ENCODE measurements around the gene SLFN14. TPM values are rescaled to one million over a fixed set of nuclear protein-coding genes. Genes with fewer than 3 reads are reported as not detected.

Gene SLFN14
- total RNA-seq, 2 donors from 2014 or later, result not detected

GRCh38 chr17:35557353-35557752, 3.3 kb downstream of the SLFN14 start:
- H3K27ac ChIP-seq, result no peak overlapping the region
- intact Hi-C loops (cut with DNase I), result no loop called here

GRCh38 chr17:35555691-35556090, 4.9 kb downstream of the SLFN14 start:
- intact Hi-C loops (cut with DNase I), result no loop called here
- DNase-seq, result no peak
- no peaks in the 10 kb centered on the region for H3K4me1 ChIP-seq
- no peak overlapping the region for H3K9ac ChIP-seq (ENCODE audit: low read depth in 2 of 2, low read length in 2 of 2)
- H3K4me3 ChIP-seq, result no peak overlapping the region
- H3K36me3 ChIP-seq, result no peaks in the 10 kb centered on the region
- H3K27ac ChIP-seq, result no peak overlapping the region
- TF ChIP-seq CTCF (IDR thresholded peaks at IDR 0.05), result no peak
- H3K9me3 ChIP-seq, result no peaks in the 10 kb centered on the region
- H3K27me3 ChIP-seq, result no peaks in the 10 kb centered on the region

More at GRCh38 chr17:35557353-35557752, 3.3 kb downstream of the SLFN14 start:
- Histone ChIP-seq H3K4me1 (no peaks in the 10 kb centered on the region), H3K9ac (ENCODE audit: low read depth in 2 of 2, low read length in 2 of 2) (no peak overlapping the region), H3K27me3 (no peaks in the 10 kb centered on the region), H3K9me3 (no peaks in the 10 kb centered on the region), H3K4me3 (no peak overlapping the region), H3K36me3 (no peaks in the 10 kb centered on the region)
- no peak for TF ChIP-seq CTCF (IDR thresholded peaks at IDR 0.05)
- DNase-seq, result no peak

GRCh38 chr17:35554668-35555067, 6.0 kb downstream of the SLFN14 start:
- Histone ChIP-seq H3K4me3 (no peak overlapping the region), H3K9me3 (no peaks in the 10 kb centered on the region), H3K4me1 (no peaks in the 10 kb centered on the region), H3K27ac (no peak overlapping the region), H3K9ac (ENCODE audit: low read depth in 2 of 2, low read length in 2 of 2) (no peak overlapping the region), H3K36me3 (no peaks in the 10 kb centered on the region), H3K27me3 (no peaks in the 10 kb centered on the region)
- DNase-seq, result no peak
- no peak for TF ChIP-seq CTCF (IDR thresholded peaks at IDR 0.05)
- intact Hi-C loops (cut with DNase I), result no loop called here

DNA sequence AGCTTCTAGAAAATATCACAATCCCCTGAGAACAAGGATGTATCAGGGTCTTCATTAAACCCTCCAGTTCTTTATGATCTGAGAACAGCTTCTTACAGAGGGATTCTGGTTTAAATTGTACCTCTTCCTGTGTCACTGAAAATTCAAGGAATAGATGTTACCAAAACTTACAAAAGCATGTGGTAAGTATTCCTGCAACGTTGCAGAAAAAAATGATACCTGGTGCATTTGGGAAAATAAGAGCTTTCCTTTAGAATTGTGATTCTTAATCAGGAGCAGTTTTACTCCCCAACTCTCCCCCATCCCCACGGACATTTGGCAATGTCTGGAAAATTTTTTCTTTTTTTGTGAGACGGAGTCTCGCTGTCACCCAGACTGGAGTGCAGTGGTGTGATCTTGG, 7.3 kb downstream of the SLFN14 start:
- Histone ChIP-seq H3K27ac (no peak overlapping the region), H3K27me3 (no peaks in the 10 kb centered on the region), H3K4me1 (no peaks in the 10 kb centered on the region), H3K36me3 (no peaks in the 10 kb centered on the region), H3K9ac (ENCODE audit: low read depth in 2 of 2, low read length in 2 of 2) (no peak overlapping the region), H3K4me3 (no peak overlapping the region), H3K9me3 (no peaks in the 10 kb centered on the region)
- TF ChIP-seq CTCF (IDR thresholded peaks at IDR 0.05), result no peak
- no peak for DNase-seq
- intact Hi-C loops (cut with DNase I), result no loop called here

DNA sequence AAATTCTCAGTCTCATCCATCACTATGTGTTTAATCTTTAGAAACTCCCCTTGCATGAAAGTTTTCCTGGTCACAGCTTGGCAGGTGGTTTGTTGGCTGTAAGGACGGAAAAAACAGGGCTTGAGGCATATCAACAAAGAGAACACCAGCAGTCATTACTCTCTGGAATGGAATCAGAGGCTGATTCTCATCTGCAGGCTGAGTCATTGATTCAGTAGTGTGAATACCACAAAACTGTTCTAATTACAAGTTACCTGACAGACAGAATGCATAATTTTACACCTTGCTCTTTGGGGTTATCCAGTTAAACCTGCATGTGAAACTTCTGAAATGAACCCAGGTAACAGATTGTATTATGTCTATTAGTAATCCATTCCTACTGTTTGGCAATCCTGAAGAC, 11.6 kb downstream of the SLFN14 start:
- Histone ChIP-seq H3K27me3 (no peaks in the 10 kb centered on the region), H3K4me1 (no peaks in the 10 kb centered on the region), H3K4me3 (no peak overlapping the region), H3K9me3 (no peaks in the 10 kb centered on the region), H3K36me3 (no peaks in the 10 kb centered on the region), H3K27ac (no peak overlapping the region), H3K9ac (ENCODE audit: low read depth in 2 of 2, low read length in 2 of 2) (no peak overlapping the region)
- intact Hi-C loops (cut with DNase I), result no loop called here
- DNase-seq, result no peak
- no peak for TF ChIP-seq CTCF (IDR thresholded peaks at IDR 0.05)
